GM12801 (cell line): ENCODE data around the gene PACS2.

ENCODE experiments used
- TF ChIP-seq, protein P1 (sequence below): IDR thresholded peaks from one replicate; pipeline ENCODE4 v1.5.1; 2011; ENCODE audit warnings: control low read depth; ENCODE audit not compliant: insufficient read length; ENCODE audit errors: extremely low read depth

Gene PACS2

GRCh38 chr14:105355850-105356604 is 41.5 kb downstream of the PACS2 start:
- TF ChIP-seq, protein P1, sequence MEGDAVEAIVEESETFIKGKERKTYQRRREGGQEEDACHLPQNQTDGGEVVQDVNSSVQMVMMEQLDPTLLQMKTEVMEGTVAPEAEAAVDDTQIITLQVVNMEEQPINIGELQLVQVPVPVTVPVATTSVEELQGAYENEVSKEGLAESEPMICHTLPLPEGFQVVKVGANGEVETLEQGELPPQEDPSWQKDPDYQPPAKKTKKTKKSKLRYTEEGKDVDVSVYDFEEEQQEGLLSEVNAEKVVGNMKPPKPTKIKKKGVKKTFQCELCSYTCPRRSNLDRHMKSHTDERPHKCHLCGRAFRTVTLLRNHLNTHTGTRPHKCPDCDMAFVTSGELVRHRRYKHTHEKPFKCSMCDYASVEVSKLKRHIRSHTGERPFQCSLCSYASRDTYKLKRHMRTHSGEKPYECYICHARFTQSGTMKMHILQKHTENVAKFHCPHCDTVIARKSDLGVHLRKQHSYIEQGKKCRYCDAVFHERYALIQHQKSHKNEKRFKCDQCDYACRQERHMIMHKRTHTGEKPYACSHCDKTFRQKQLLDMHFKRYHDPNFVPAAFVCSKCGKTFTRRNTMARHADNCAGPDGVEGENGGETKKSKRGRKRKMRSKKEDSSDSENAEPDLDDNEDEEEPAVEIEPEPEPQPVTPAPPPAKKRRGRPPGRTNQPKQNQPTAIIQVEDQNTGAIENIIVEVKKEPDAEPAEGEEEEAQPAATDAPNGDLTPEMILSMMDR: no peak

- TF ChIP-seq, protein P1: no peak
These were observed 42.4 kb downstream of the PACS2 start for GRCh38 chr14:105356927-105357326.

GRCh38 chr14:105357626-105358025 is 43.1 kb downstream of the PACS2 start:
- TF ChIP-seq, protein P1: no peak

- TF ChIP-seq, protein P1: no peak
These were observed 43.7 kb downstream of the PACS2 start for GRCh38 chr14:105358140-105358846.

- TF ChIP-seq, protein P1: no peak
These were observed 44.4 kb downstream of the PACS2 start for GRCh38 chr14:105358943-105359342.

DNA sequence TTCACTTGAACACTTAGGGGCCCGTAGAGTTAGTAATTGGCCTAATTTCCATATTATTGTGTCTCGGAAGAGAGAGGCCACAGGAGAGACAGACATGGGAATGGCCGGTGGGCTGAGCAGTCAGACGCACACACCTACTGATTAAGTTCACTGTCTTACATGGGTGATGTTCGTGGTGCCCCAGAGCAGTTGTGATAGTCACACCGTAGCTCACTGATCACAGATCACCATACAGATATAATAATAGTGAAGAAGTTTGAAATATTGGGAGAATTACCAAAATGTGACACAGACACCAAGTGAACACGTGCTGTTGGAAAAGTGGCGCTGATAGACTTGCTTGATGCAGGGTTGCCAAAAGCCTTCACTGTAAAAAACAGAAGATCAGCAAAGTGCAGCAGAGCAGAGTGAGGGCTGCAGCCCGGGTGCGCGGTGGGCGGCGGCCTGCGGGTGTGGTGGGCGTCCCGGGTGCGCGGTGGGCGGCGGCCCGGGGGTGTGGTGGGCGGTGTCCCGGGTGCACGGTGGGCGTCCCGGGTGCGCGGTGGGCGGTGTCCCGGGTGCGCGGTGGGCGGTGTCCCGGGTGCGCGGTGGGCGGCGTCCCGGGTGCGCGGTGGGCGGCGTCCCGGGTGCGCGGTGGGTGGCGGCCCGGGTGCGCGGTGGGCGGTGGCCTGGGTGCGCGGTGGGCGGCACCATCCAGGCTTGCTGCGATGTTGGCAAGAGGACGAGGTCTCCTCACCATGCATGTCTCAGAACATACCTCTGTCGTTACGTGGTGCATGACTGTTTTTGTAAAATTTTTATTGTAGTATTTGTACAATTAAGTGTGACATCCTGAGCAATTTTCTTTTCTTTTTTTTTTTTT is 49.5 kb downstream of the PACS2 start:
- TF ChIP-seq, protein P1: no peak

DNA sequence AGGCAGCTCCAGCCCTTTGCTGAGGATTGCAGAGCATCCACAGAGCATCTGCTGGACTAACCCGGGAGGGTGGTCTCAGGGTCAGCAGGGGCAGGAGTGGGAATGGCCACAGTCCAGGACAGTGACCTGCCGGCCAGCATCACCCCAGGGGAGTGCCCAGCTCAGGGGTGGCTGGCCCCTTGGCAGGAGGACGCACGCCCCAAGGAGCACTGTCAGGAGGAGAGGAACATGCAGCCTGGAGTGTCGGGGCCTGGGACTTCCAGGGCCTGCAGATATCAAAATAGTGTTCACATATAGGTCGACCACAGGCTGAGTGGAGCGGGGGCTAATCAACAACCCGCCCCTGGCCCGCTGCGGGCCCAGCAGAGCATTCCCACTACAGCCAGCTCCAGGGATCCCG is 50.6 kb downstream of the PACS2 start:
- TF ChIP-seq, protein P1: no peak
